GM12865 (cell line): ENCODE measurements around the gene HSF2BP.

ENCODE experiments used
- DNase-seq: peaks from one replicate; pipeline ENCODE4 v3.0.0; 2010; ENCODE audit warnings: low read depth
- H3K4me3 ChIP-seq: 2 replicates; pipeline ENCODE4 v1.5.1; 2011; ENCODE audit warnings: mild to moderate bottlenecking, low read depth, low read length, control low read depth
- CTCF ChIP-seq: IDR thresholded peaks from 2 replicates; pipeline ENCODE4 v1.5.1; 2011; ENCODE audit warnings: low read length, control low read depth, low read depth, inconsistent platforms; ENCODE audit not compliant: insufficient read depth; ENCODE audit errors: missing control alignments

HSF2BP gene

GRCh38 chr21:43659136-43660000 is at the start of gene HSF2BP, which contains the start of gene RRP1B:
HSF2BP (minus strand) TSS chr21:43659488; CDS start chr21:43658096, 1,392 bp downstream.
RRP1B (plus strand) TSS chr21:43659560; CDS start chr21:43659665, 105 bp downstream.
- H3K4me3 ChIP-seq = peak within 1 kb of the TSS; percentile 98
- peak; percentile 92 for DNase-seq
- TF ChIP-seq CTCF = no peak

GRCh38 chr21:43708745-43709381 is 49.6 kb upstream of the HSF2BP start:
- H3K4me3 ChIP-seq = no peak overlapping the region
- DNase-seq = no peak
- TF ChIP-seq CTCF = no peak

- no peak for TF ChIP-seq CTCF
- no peak for DNase-seq
- H3K4me3 ChIP-seq = no peak overlapping the region
These were observed 48.2 kb upstream of the HSF2BP start for GRCh38 chr21:43707462-43707861.

GRCh38 chr21:43703035-43703880 is 44.0 kb upstream of the HSF2BP start:
- H3K4me3 ChIP-seq = no peak overlapping the region
- DNase-seq = no peak
- TF ChIP-seq CTCF = no peak

- H3K4me3 ChIP-seq = no peak overlapping the region
- no peak for TF ChIP-seq CTCF
These were observed 43.4 kb upstream of the HSF2BP start for GRCh38 chr21:43702785-43703034.

GRCh38 chr21:43701936-43702784 is 42.9 kb upstream of the HSF2BP start:
- no peak for TF ChIP-seq CTCF
- DNase-seq = no peak
- H3K4me3 ChIP-seq = no peak overlapping the region

More at GRCh38 chr21:43702785-43703034, 43.4 kb upstream of the HSF2BP start:
- DNase-seq = no peak
